Mesenchymal stem cell (in vitro differentiated cells and primary cell): ENCODE measurements around the gene CCDC136.

ENCODE experiments used
- DNase-seq: peaks from one replicate; pipeline ENCODE4 v3.0.0-alpha.2; 2013
- H2AFZ ChIP-seq: one replicate; pipeline ENCODE4 v1.6.1; 2013; ENCODE audit warnings: low read depth, mild to moderate bottlenecking, control low read depth, inconsistent platforms, low read length, moderate library complexity
- H2AK5ac ChIP-seq: 2 replicates; pipeline ENCODE4 v1.6.1; 2013; ENCODE audit warnings: low read length, moderate library complexity, mild to moderate bottlenecking, inconsistent platforms; ENCODE audit not compliant: severe bottlenecking
- H2BK120ac ChIP-seq: one replicate; pipeline ENCODE4 v1.6.1; 2013; ENCODE audit warnings: low read depth, mild to moderate bottlenecking, inconsistent platforms, low read length, moderate library complexity
- H2BK12ac ChIP-seq, 2 experiments: one replicate each; pipeline ENCODE4 v1.6.1; 2013; ENCODE audit warnings: inconsistent platforms in 2 of 2, low read length in 2 of 2, mild to moderate bottlenecking in 2 of 2, moderate library complexity in 2 of 2, control low read depth in 1 of 2
- H2BK15ac ChIP-seq: one replicate; pipeline ENCODE4 v1.6.1; 2013; ENCODE audit warnings: mild to moderate bottlenecking, low read depth, inconsistent platforms; ENCODE audit not compliant: poor library complexity, severe bottlenecking
- H2BK5ac ChIP-seq: 2 replicates; pipeline ENCODE4 v1.6.1; 2013; ENCODE audit warnings: low read depth, mild to moderate bottlenecking, low read length, control low read depth, inconsistent platforms; ENCODE audit not compliant: poor library complexity, severe bottlenecking
- H3K14ac ChIP-seq, 2 experiments: one replicate each; pipeline ENCODE4 v1.6.1; 2013; ENCODE audit warnings: inconsistent platforms in 2 of 2, low read length in 2 of 2, control low read depth in 1 of 2, mild to moderate bottlenecking in 1 of 2, moderate library complexity in 1 of 2
- H3K18ac ChIP-seq, 2 experiments: one replicate each; pipeline ENCODE4 v1.6.1; 2013; ENCODE audit warnings: inconsistent platforms in 2 of 2, low read length in 2 of 2, control low read depth in 1 of 2, low read depth in 1 of 2, mild to moderate bottlenecking in 1 of 2
- H3K23ac ChIP-seq, 2 experiments: one replicate each; pipeline ENCODE4 v1.6.1; 2013; ENCODE audit warnings: inconsistent platforms in 2 of 2, low read length in 2 of 2, mild to moderate bottlenecking in 2 of 2, moderate library complexity in 2 of 2, control low read depth in 1 of 2
- H3K27ac ChIP-seq: 2 replicates; pipeline ENCODE4 v1.5.1; 2013; ENCODE audit warnings: mild to moderate bottlenecking, moderate library complexity, low read length, control low read depth, inconsistent platforms; ENCODE audit not compliant: poor library complexity, severe bottlenecking
- H3K27me3 ChIP-seq, 2 experiments: 2 replicates each; pipeline versions ENCODE4 v1.6.1 to v1.7.0; 2013; ENCODE audit warnings: low read length in 2 of 2, mild to moderate bottlenecking in 2 of 2, moderate library complexity in 2 of 2, control low read depth in 1 of 2, inconsistent platforms in 1 of 2; ENCODE audit not compliant: control insufficient read depth in 1 of 2, insufficient read depth in 1 of 2
- H3K36me3 ChIP-seq, 2 experiments: 2 replicates each; pipeline versions ENCODE4 v1.6.1 to v1.7.0; 2013; ENCODE audit warnings: low read length in 2 of 2, control low read depth in 1 of 2, inconsistent platforms in 1 of 2, low read depth in 1 of 2, mild to moderate bottlenecking in 1 of 2; ENCODE audit not compliant: insufficient read depth in 2 of 2, control insufficient read depth in 1 of 2
- H3K4ac ChIP-seq, 2 experiments: one replicate each; pipeline ENCODE4 v1.6.1; 2013; ENCODE audit warnings: inconsistent platforms in 2 of 2, low read length in 2 of 2, mild to moderate bottlenecking in 2 of 2, moderate library complexity in 2 of 2, control low read depth in 1 of 2, low read depth in 1 of 2
- H3K4me1 ChIP-seq: 2 replicates; pipeline ENCODE4 v1.6.1; 2013; ENCODE audit warnings: low read depth, low read length, control low read depth; ENCODE audit not compliant: control insufficient read depth, insufficient read depth
- H3K4me2 ChIP-seq: 2 replicates; pipeline ENCODE4 v1.6.1; 2013; ENCODE audit warnings: low read length, mild to moderate bottlenecking, inconsistent platforms; ENCODE audit not compliant: poor library complexity, severe bottlenecking
- H3K4me3 ChIP-seq, 2 experiments: 2 replicates each; pipeline versions ENCODE4 v1.5.1 to v1.7.0; 2013; ENCODE audit warnings: low read length in 2 of 2, mild to moderate bottlenecking in 2 of 2, control low read depth in 1 of 2, low read depth in 1 of 2; ENCODE audit not compliant: insufficient read depth in 1 of 2
- H3K79me1 ChIP-seq: replicated peaks from 2 replicates; pipeline ENCODE4 v1.6.1; 2013; ENCODE audit warnings: mild to moderate bottlenecking, control low read depth, low read length, inconsistent platforms; ENCODE audit not compliant: poor library complexity, severe bottlenecking
- H3K9ac ChIP-seq: 2 replicates; pipeline ENCODE4 v1.7.0; 2013; ENCODE audit warnings: mild to moderate bottlenecking, low read length, moderate library complexity
- H3K9me3 ChIP-seq: 2 replicates; pipeline ENCODE4 v1.7.0; 2013; ENCODE audit warnings: mild to moderate bottlenecking, low read length; ENCODE audit not compliant: control insufficient read depth
- H4K8ac ChIP-seq: one replicate; pipeline ENCODE4 v1.6.1; 2013; ENCODE audit warnings: inconsistent platforms, mild to moderate bottlenecking, low read length, moderate library complexity
- H4K91ac ChIP-seq: one replicate; pipeline ENCODE4 v1.6.1; 2013; ENCODE audit warnings: mild to moderate bottlenecking, low read length, inconsistent platforms
- WGBS: methylation state at CpG from one replicate; pipeline ENCODE4 v1.1.7; 2013; ENCODE audit warnings: mixed read lengths; 5-methylcytosine and 5-hydroxymethylcytosine counted together

Gene CCDC136

GRCh38 chr7:128777156-128778123, 14.3 kb upstream of the CCDC136 start:
- Histone ChIP-seq H2BK15ac (no peak overlapping the region), H3K79me1 (peaks cover 1% of the 10 kb centered on the region), H3K14ac (no peak overlapping the region), H2BK12ac (no peak overlapping the region), H3K23ac (no peak overlapping the region), H4K8ac (no peak overlapping the region), H3K27ac (no peak overlapping the region), H4K91ac (no peak overlapping the region), H3K4ac (no peak overlapping the region), H3K36me3 (peaks cover 22 to 34% of the 10 kb centered on the region in 2 experiments), H3K4me1 (peaks cover 1% of the 10 kb centered on the region), H2BK5ac (no peak overlapping the region), H3K4me3 (no peak overlapping the region), H3K27me3 (no peaks in the 10 kb centered on the region), H2BK120ac (no peak overlapping the region), H3K9ac (no peak overlapping the region), H3K4me2 (no peak overlapping the region), H2AK5ac (no peak overlapping the region), H2AFZ (no peak overlapping the region), H3K9me3 (peaks cover 18% of the 10 kb centered on the region), H3K18ac (no peak overlapping the region)
- 96% methylated on average over 4 of the region's 5 CpGs for WGBS
- DNase-seq = peak; percentile 29

- Histone ChIP-seq H4K8ac (no peak overlapping the region), H2AK5ac (no peak overlapping the region), H3K23ac (no peak overlapping the region), H3K4me1 (peaks cover 3% of the 10 kb centered on the region), H2BK120ac (no peak overlapping the region), H3K14ac (no peak overlapping the region), H3K27ac (no peak overlapping the region), H2BK15ac (no peak overlapping the region), H3K4ac (no peak overlapping the region), H2BK12ac (no peak overlapping the region), H3K4me2 (no peak overlapping the region), H3K9me3 (peaks cover 18% of the 10 kb centered on the region), H2AFZ (no peak overlapping the region), H2BK5ac (no peak overlapping the region), H3K27me3 (peaks cover 0 to 3% of the 10 kb centered on the region in 2 experiments), H4K91ac (no peak overlapping the region), H3K79me1 (no peaks in the 10 kb centered on the region), H3K18ac (no peak overlapping the region), H3K36me3 (peaks cover 14 to 20% of the 10 kb centered on the region in 2 experiments), H3K9ac (no peak overlapping the region), H3K4me3 (no peak overlapping the region)
- no peak for DNase-seq
- WGBS = over 99% methylated on average over 5 of the region's 5 CpGs
These were observed 12.8 kb upstream of the CCDC136 start for GRCh38 chr7:128778946-128779345.

GRCh38 chr7:128781126-128781525, 10.6 kb upstream of the CCDC136 start:
- 96% methylated on average over 5 of the region's 5 CpGs for WGBS
- H3K23ac ChIP-seq = no peak overlapping the region
- H4K8ac ChIP-seq = no peak overlapping the region
- H3K4me1 ChIP-seq = peaks cover 3% of the 10 kb centered on the region
- peak overlapping the region in 1 of 2 experiments; percentile 19 for H3K4me3 ChIP-seq
- H3K9me3 ChIP-seq = peaks cover 18% of the 10 kb centered on the region
- peaks cover 0 to 3% of the 10 kb centered on the region in 2 experiments for H3K27me3 ChIP-seq
- no peak overlapping the region for H3K4me2 ChIP-seq
- H2BK12ac ChIP-seq = no peak overlapping the region
- no peak overlapping the region for H3K27ac ChIP-seq
- H2AK5ac ChIP-seq = no peak overlapping the region
- peak overlapping the region; percentile 79 for H3K9ac ChIP-seq
- no peak overlapping the region for H2BK120ac ChIP-seq
- no peak overlapping the region for H2BK5ac ChIP-seq
- no peaks in the 10 kb centered on the region for H3K36me3 ChIP-seq
- DNase-seq = no peak
- H2AFZ ChIP-seq = no peak overlapping the region
- no peak overlapping the region for H3K14ac ChIP-seq
- no peak overlapping the region for H4K91ac ChIP-seq
- H3K79me1 ChIP-seq = no peaks in the 10 kb centered on the region
- no peak overlapping the region for H3K18ac ChIP-seq
- no peak overlapping the region for H3K4ac ChIP-seq
- H2BK15ac ChIP-seq = no peak overlapping the region

- H3K9ac ChIP-seq = peak overlapping the region; percentile 79
- H3K4me1 ChIP-seq = peaks cover 3% of the 10 kb centered on the region
- no peak overlapping the region for H3K4me3 ChIP-seq
- H3K79me1 ChIP-seq = no peaks in the 10 kb centered on the region
- no peak overlapping the region for H3K27ac ChIP-seq
- no peak overlapping the region for H2BK15ac ChIP-seq
- no peak for DNase-seq
- no peak overlapping the region for H2AK5ac ChIP-seq
- H4K91ac ChIP-seq = no peak overlapping the region
- H2AFZ ChIP-seq = no peak overlapping the region
- no peak overlapping the region for H2BK12ac ChIP-seq
- 88% methylated on average over 3 of the region's 3 CpGs for WGBS
- H2BK120ac ChIP-seq = no peak overlapping the region
- H3K4me2 ChIP-seq = no peak overlapping the region
- H3K27me3 ChIP-seq = peaks cover 0 to 3% of the 10 kb centered on the region in 2 experiments
- peaks cover 17% of the 10 kb centered on the region for H3K9me3 ChIP-seq
- no peak overlapping the region for H4K8ac ChIP-seq
- H3K14ac ChIP-seq = no peak overlapping the region
- H3K18ac ChIP-seq = no peak overlapping the region
- no peaks in the 10 kb centered on the region for H3K36me3 ChIP-seq
- H3K23ac ChIP-seq = no peak overlapping the region
- H2BK5ac ChIP-seq = no peak overlapping the region
- H3K4ac ChIP-seq = no peak overlapping the region
These were observed 9.9 kb upstream of the CCDC136 start for GRCh38 chr7:128781851-128782250.
